Fibroblast of pulmonary artery (primary cell): Measurements from ENCODE around the gene ARMC10.

ENCODE experiments used
- DNase-seq: peaks from one replicate; pipeline ENCODE4 v3.0.0-alpha.2; 2010; ENCODE audit warnings: low read depth
- H3K4me3 ChIP-seq: replicated peaks from 2 replicates; pipeline ENCODE4 v1.5.1; 2011; ENCODE audit warnings: low read depth, mild to moderate bottlenecking, control low read depth, low read length, moderate library complexity
- TF ChIP-seq, protein P1 (sequence below): IDR thresholded peaks from 2 replicates; pipeline ENCODE4 v1.5.1; 2011; ENCODE audit warnings: mild to moderate bottlenecking, control low read depth, low read length, inconsistent platforms; ENCODE audit errors: missing control alignments

Gene ARMC10

DNA sequence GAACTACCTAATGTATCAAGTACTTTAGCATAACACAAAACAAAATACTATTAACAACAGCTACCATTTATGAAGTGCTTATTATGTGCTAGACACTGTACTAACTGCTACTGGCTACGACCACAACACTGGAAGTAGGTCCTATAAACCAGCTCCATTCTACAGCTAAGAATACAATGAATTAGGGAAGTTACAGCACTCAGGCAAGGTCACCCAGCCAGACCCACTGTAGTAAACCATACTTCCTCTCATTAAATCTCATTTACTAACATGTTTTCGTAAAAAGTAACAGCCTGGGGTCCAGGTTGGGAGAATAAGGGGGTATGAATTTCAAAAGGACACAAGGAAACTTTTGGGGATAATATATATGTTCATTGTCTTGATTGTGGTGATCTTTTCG is 48.6 kb downstream of the ARMC10 start:
- no peak overlapping the region for H3K4me3 ChIP-seq
- no peak for DNase-seq
- TF ChIP-seq, protein P1, sequence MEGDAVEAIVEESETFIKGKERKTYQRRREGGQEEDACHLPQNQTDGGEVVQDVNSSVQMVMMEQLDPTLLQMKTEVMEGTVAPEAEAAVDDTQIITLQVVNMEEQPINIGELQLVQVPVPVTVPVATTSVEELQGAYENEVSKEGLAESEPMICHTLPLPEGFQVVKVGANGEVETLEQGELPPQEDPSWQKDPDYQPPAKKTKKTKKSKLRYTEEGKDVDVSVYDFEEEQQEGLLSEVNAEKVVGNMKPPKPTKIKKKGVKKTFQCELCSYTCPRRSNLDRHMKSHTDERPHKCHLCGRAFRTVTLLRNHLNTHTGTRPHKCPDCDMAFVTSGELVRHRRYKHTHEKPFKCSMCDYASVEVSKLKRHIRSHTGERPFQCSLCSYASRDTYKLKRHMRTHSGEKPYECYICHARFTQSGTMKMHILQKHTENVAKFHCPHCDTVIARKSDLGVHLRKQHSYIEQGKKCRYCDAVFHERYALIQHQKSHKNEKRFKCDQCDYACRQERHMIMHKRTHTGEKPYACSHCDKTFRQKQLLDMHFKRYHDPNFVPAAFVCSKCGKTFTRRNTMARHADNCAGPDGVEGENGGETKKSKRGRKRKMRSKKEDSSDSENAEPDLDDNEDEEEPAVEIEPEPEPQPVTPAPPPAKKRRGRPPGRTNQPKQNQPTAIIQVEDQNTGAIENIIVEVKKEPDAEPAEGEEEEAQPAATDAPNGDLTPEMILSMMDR: no peak

DNA sequence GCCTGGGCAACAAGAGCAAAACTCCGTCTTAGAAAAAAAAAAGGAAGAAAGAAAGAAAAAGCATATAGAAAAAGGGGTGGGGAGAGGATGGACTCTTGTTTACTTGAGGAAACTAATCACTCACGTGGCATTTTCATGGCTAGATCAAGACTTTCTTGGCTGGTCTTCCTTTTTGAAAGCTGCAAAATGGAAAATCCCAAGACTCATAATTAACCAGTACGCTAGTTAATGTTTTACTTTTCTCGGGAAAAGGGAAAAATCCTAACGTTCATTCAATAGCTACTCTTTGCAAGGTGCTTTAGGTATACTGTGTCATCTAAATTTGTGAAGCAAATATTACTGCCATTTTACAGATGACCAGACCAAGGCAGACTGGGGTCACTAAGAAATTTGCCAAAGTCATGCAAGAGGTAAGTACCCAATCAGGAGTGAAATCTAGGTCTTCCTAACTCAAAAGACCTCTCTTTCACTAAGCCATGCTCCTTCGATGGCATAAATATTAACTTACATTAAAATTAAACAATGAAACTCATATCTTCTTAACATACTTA is 49.6 kb downstream of the ARMC10 start:
- no peak overlapping the region for H3K4me3 ChIP-seq
- TF ChIP-seq, protein P1: no peak
- DNase-seq: no peak

DNA sequence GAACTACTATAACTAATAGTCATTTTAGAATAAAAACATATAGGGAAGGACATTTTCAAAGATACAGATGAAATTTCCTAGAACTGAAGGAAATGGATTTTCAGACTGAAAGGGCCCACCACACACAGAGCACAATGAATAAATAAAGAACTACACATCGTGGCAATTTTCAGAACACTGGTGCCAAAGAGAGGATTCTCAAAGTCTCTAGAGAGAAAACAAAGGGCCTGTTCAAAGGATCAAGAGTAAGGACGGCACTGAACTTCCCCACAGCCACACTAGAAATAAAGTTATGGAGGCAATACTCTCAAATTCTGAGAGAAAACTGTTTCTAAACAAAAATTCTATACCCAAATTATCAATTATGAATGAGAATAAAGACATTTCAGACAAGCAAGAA is 52.1 kb downstream of the ARMC10 start:
- no peak for DNase-seq
- no peak overlapping the region for H3K4me3 ChIP-seq
- TF ChIP-seq, protein P1: no peak

- DNase-seq: no peak
- H3K4me3 ChIP-seq: no peak overlapping the region
- TF ChIP-seq, protein P1: no peak
Measured at GRCh38 chr7:103129702-103130549, 55.0 kb downstream of the ARMC10 start.

- no peak for DNase-seq
- TF ChIP-seq, protein P1: no peak
- no peak overlapping the region for H3K4me3 ChIP-seq
Measured at GRCh38 chr7:103130901-103131624, 56.1 kb downstream of the ARMC10 start.

DNA sequence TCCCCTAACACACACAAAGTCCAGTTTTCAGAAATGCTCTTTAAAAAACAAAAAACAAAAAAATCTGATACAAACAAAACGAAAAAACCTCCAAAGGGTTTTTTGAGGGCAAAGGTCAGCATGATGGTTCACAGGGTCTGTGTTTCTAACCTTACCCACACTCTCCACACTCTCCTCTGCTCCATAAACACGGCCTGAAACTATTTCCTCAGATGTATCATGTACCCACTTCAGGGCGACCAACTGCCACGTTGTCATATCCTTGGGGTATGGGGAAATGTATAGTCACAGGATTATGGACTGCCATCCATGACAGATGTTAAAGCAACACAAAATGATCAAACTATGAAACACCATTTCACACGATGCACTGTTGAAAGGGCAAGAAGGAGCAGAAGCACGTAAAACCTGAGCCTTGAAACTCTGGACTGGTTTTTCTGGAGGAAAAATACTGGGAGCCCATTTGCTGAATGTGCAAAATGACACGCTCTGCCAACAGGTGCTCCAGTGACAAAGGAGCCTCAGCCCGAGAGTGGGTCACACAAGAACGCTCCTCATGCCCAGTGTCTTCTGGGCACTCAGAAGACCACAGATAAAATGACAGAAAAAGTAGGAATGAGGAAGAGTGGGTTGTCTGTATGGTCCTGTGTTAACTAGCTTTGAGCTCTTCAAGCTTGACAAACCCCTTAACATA is 58.2 kb downstream of the ARMC10 start:
- H3K4me3 ChIP-seq: no peak overlapping the region
- DNase-seq: no peak
- TF ChIP-seq, protein P1: no peak
